Liver (tissue), 9 donors: ENCODE results near the gene TGFBR1. TPM values are rescaled to one million over a fixed set of nuclear protein-coding genes. Genes with fewer than 3 reads are reported as not detected.

Experiments
- DNase-seq: peaks from one replicate; pipeline ENCODE4 v3.0.0-alpha.2; 2017; ENCODE audit warnings: low spot score
- H3K27ac ChIP-seq, 2 donors: one replicate each; pipeline ENCODE4 v1.7.0; 2013; ENCODE audit warnings: inconsistent platforms in 2 of 2, low read length in 2 of 2, control low read depth in 1 of 2, low read depth in 1 of 2, mild to moderate bottlenecking in 1 of 2
- H3K27me3 ChIP-seq, 4 donors: one replicate each; pipeline versions ENCODE4 v1.6.1 to v1.7.0; 2013; ENCODE audit warnings: low read length in 3 of 4, inconsistent platforms in 1 of 4, mild to moderate bottlenecking in 1 of 4, moderate library complexity in 1 of 4; ENCODE audit not compliant: control insufficient read depth in 4 of 4, insufficient read depth in 4 of 4
- H3K36me3 ChIP-seq, 4 donors: one replicate each; pipeline versions ENCODE4 v1.6.1 to v1.7.0; 2013; ENCODE audit warnings: low read length in 3 of 4, mild to moderate bottlenecking in 3 of 4, low read depth in 1 of 4, moderate library complexity in 1 of 4; ENCODE audit not compliant: control insufficient read depth in 4 of 4, insufficient read depth in 3 of 4
- H3K4me1 ChIP-seq, 4 donors: one replicate each; pipeline versions ENCODE4 v1.6.1 to v1.7.0; 2013; ENCODE audit warnings: low read length in 3 of 4, mild to moderate bottlenecking in 3 of 4, moderate library complexity in 1 of 4; ENCODE audit not compliant: control insufficient read depth in 4 of 4, insufficient read depth in 4 of 4
- H3K4me3 ChIP-seq, 3 donors: one replicate each; pipeline versions ENCODE4 v1.6.1 to v1.7.0; 2013; ENCODE audit warnings: low read length in 3 of 3, control low read depth in 1 of 3, low read depth in 1 of 3, mild to moderate bottlenecking in 1 of 3
- H3K9ac ChIP-seq, 2 donors: one replicate each; pipeline ENCODE4 v1.7.0; 2013; ENCODE audit warnings: low read length in 2 of 2, mild to moderate bottlenecking in 2 of 2, moderate library complexity in 2 of 2, control low read depth in 1 of 2, low read depth in 1 of 2
- H3K9me3 ChIP-seq, 4 donors: one replicate each; pipeline versions ENCODE4 v1.6.1 to v1.7.0; 2013; ENCODE audit warnings: low read length in 3 of 4; ENCODE audit not compliant: control insufficient read depth in 4 of 4
- ATF3 ChIP-seq: IDR thresholded peaks from 2 replicates; pipeline ENCODE4 v1.6.1; 2016; ENCODE audit warnings: antibody characterized with exemption
- CTCF ChIP-seq: fragments of 150-350 bp; IDR thresholded peaks from 2 replicates; pipeline ENCODE4 v1.5.1; 2017; ENCODE audit warnings: improper control_type of control experiment, low read depth, low read length; ENCODE audit not compliant: missing input control
- EGR1 ChIP-seq, 2 donors: IDR thresholded peaks; 2 replicates each; pipeline ENCODE4 v1.6.1; 2016 to 2018; ENCODE audit warnings: antibody characterized with exemption in 2 of 2, low read depth in 2 of 2
- FOXA1 ChIP-seq: IDR thresholded peaks from 2 replicates; pipeline ENCODE4 v1.6.1; 2016; ENCODE audit warnings: antibody characterized with exemption
- FOXA2 ChIP-seq: IDR thresholded peaks from 2 replicates; pipeline ENCODE4 v1.6.1; 2016; ENCODE audit warnings: antibody characterized with exemption
- GABPA ChIP-seq, 2 donors: IDR thresholded peaks in 1 of 2; conservative IDR thresholded peaks in 1 of 2; 2 replicates each; pipeline ENCODE4 v1.6.1; 2016; ENCODE audit warnings: antibody characterized with exemption in 2 of 2, mild to moderate bottlenecking in 1 of 2, moderate library complexity in 1 of 2
- HNF4A ChIP-seq, 2 donors: conservative IDR thresholded peaks; 2 replicates each; pipeline ENCODE4 v1.6.1; 2016; ENCODE audit warnings: antibody characterized with exemption in 2 of 2, mild to moderate bottlenecking in 2 of 2
- HNF4G ChIP-seq: IDR thresholded peaks from 2 replicates; pipeline ENCODE4 v1.6.1; 2016; ENCODE audit warnings: antibody characterized with exemption
- JUND ChIP-seq, 2 donors: IDR thresholded peaks; 2 replicates each; pipeline ENCODE4 v1.6.1; 2016; ENCODE audit warnings: antibody characterized with exemption in 2 of 2
- MAX ChIP-seq: IDR thresholded peaks from 2 replicates; pipeline ENCODE4 v1.6.1; 2016; ENCODE audit warnings: antibody characterized with exemption
- NR2F2 ChIP-seq: IDR thresholded peaks from 2 replicates; pipeline ENCODE4 v1.6.1; 2016; ENCODE audit warnings: antibody characterized with exemption
- RAD21 ChIP-seq, 2 donors: IDR thresholded peaks; 2 replicates each; pipeline ENCODE4 v1.6.1; 2016; ENCODE audit warnings: antibody characterized with exemption in 2 of 2, mild to moderate bottlenecking in 2 of 2
- REST ChIP-seq: IDR thresholded peaks from 2 replicates; pipeline ENCODE4 v1.6.1; 2016; ENCODE audit warnings: antibody characterized with exemption, mild to moderate bottlenecking
- RXRA ChIP-seq, 2 donors: IDR thresholded peaks; 2 replicates each; pipeline ENCODE4 v1.6.1; 2017 to 2018; ENCODE audit warnings: antibody characterized with exemption in 2 of 2, mild to moderate bottlenecking in 1 of 2
- SP1 ChIP-seq: IDR thresholded peaks from 2 replicates; pipeline ENCODE4 v1.6.1; 2018; ENCODE audit warnings: antibody characterized with exemption, mild to moderate bottlenecking
- TAF1 ChIP-seq: conservative IDR thresholded peaks from 2 replicates; pipeline ENCODE4 v1.6.1; 2016; ENCODE audit warnings: antibody characterized with exemption, mild to moderate bottlenecking
- YY1 ChIP-seq: IDR thresholded peaks from 2 replicates; pipeline ENCODE4 v1.6.1; 2016; ENCODE audit warnings: antibody characterized with exemption, mild to moderate bottlenecking
- ZBTB33 ChIP-seq: IDR thresholded peaks from 2 replicates; pipeline ENCODE4 v1.6.1; 2016; ENCODE audit warnings: antibody characterized with exemption
- WGBS: extraction: QIAGEN DNeasy Blood & Tissue Kit; methylation state at CpG from one replicate; pipeline ENCODE4 v1.1.7; 2013; 5-methylcytosine and 5-hydroxymethylcytosine counted together
- polyA plus RNA-seq, 2 donors: library from polyadenylated mRNA; stranded (reverse) in 1 of 2; unstranded in 1 of 2; fragments of 200-250 nt in 1 of 2; fragments of >200 nt in 1 of 2; fragmentation: Nextera tagmentation in 1 of 2; extraction: Ambion mirVana in 1 of 2; gene quantifications; one replicate each; pipeline versions ENCODE4 v1.2.1 to v1.2.3, GENCODE V29; 2013 to 2015
- total RNA-seq, 2 donors: library from RNA; depleted of rRNA; stranded (reverse); fragments of >200 nt; gene quantifications; one replicate each; pipeline ENCODE4 v1.2.3, GENCODE V29; 2014
- donor health status: healthy.
- donor health status: healthy.
- donor health status: healthy.
- donor health status: healthy.
- donor health status: healthy.

Gene TGFBR1
- total and polyA plus RNA-seq, 4 donors: 3.1 to 18.2 (median 11.0) TPM

- Histone ChIP-seq H3K27me3 (no peaks in the 10 kb centered on the region), H3K4me3 (no peak overlapping the region), H3K36me3 (no peaks in the 10 kb centered on the region), H3K9ac (no peak overlapping the region), H3K4me1 (peaks cover 0 to 8% (median 3%) of the 10 kb centered on the region in 4 donors), H3K27ac (no peak overlapping the region), H3K9me3 (no peaks in the 10 kb centered on the region)
- TF ChIP-seq JUND (IDR thresholded peaks at IDR 0.05): no peak
- TF ChIP-seq FOXA1: no peak
- no peak for TF ChIP-seq NR2F2
- no peak for TF ChIP-seq GABPA (IDR thresholded peaks at IDR 0.05 in 1 of 2, conservative IDR thresholded peaks at IDR 0.05 in 1 of 2)
- no peak for TF ChIP-seq EGR1 (IDR thresholded peaks at IDR 0.05; ENCODE audit: low read depth in 2 of 2)
- DNase-seq: no peak
- 91% methylated on average over 3 of the region's 3 CpGs for WGBS
Measured at GRCh38 chr9:99183616-99184015, 78.7 kb downstream of the TGFBR1 start.

GRCh38 chr9:99184110-99184474 lies 79.2 kb downstream of the TGFBR1 start:
- DNase-seq: no peak
- Histone ChIP-seq H3K4me3 (no peak overlapping the region), H3K36me3 (no peaks in the 10 kb centered on the region), H3K27ac (no peak overlapping the region), H3K27me3 (no peaks in the 10 kb centered on the region), H3K9me3 (no peaks in the 10 kb centered on the region), H3K9ac (no peak overlapping the region), H3K4me1 (peaks cover 0 to 8% (median 3%) of the 10 kb centered on the region in 4 donors)
- whole genome bisulfite sequencing: 47% methylated on average over 10 of the region's 10 CpGs
- TF ChIP-seq JUND (IDR thresholded peaks at IDR 0.05) (no peak), ZBTB33 (no peak), GABPA (IDR thresholded peaks at IDR 0.05 in 1 of 2, conservative IDR thresholded peaks at IDR 0.05 in 1 of 2) (no peak), CTCF (no peak), MAX (no peak), FOXA2 (no peak), NR2F2 (no peak), FOXA1 (no peak), SP1 (no peak), HNF4A (conservative IDR thresholded peaks at IDR 0.05) (no peak), REST (no peak), ATF3 (no peak), YY1 (no peak), RAD21 (IDR thresholded peaks at IDR 0.05) (no peak), EGR1 (IDR thresholded peaks at IDR 0.05; ENCODE audit: low read depth in 2 of 2) (no peak), HNF4G (no peak), RXRA (IDR thresholded peaks at IDR 0.05) (no peak), TAF1 (no peak)
